Activated B cell treated with CpG ODN at 0.5 μM for 24 hours (primary cell): ENCODE data around the gene NHEJ1. TPM values are rescaled to one million over a fixed set of nuclear protein-coding genes. Genes with fewer than 3 reads are reported as not detected.

Experiments
- ATAC-seq: fragments of 200-7000 bp; cut with Tn5 transposase; one replicate; pipeline ENCODE4 v1.10.0; 2021; ENCODE audit warnings: low read depth, mild to moderate bottlenecking, moderate library complexity
- CTCF ChIA-PET: fragments of 350-600 bp; sonication (Branson Sonifier 250); formaldehyde crosslinking; loops from one replicate; lab custom pipeline; 2021; ENCODE audit warnings: antibody characterized with exemption; lab: Charles Lee
- POLR2A ChIA-PET: fragments of 350-600 bp; sonication (Branson Sonifier 250); formaldehyde crosslinking; loops from one replicate; lab custom pipeline; 2021; ENCODE audit warnings: antibody characterized with exemption; lab: Charles Lee
- DNase-seq: peaks from one replicate; pipeline ENCODE4 v3.0.0; 2022
- H3K27ac Mint-ChIP-seq: one replicate; pipeline ENCODE4 v1.8.0; 2020; ENCODE audit warnings: mixed read lengths
- H3K27me3 Mint-ChIP-seq: one replicate; pipeline ENCODE4 v1.8.0; 2021; ENCODE audit warnings: mixed read lengths
- H3K36me3 Mint-ChIP-seq: one replicate; pipeline ENCODE4 v1.8.0; 2021; ENCODE audit warnings: low read depth, mixed read lengths
- H3K4me1 Mint-ChIP-seq: one replicate; pipeline ENCODE4 v1.8.0; 2021; ENCODE audit warnings: mixed read lengths
- H3K4me3 Mint-ChIP-seq: one replicate; pipeline ENCODE4 v1.8.0; 2020; ENCODE audit warnings: mild to moderate bottlenecking, mixed read lengths
- H3K9me3 Mint-ChIP-seq: one replicate; pipeline ENCODE4 v1.8.0; 2020; ENCODE audit warnings: mixed read lengths
- CTCF ChIP-seq: fragments of 200-600 bp; IDR thresholded peaks from one replicate; pipeline ENCODE4 v1.8.0; 2022; ENCODE audit warnings: antibody characterized with exemption, mild to moderate bottlenecking
- intact Hi-C: fragments of 100-400 bp; cut with micrococcal nuclease; formaldehyde crosslinking; loops from one replicate; pipeline ENCODE4 v1.15.1; 2024
- total RNA-seq: library from RNA; stranded (reverse); gene quantifications from 2 replicates; pipeline ENCODE4 v1.2.3, GENCODE V29; 2022

The NHEJ1 gene
- total RNA-seq, 1 donor from 2014 or later, result 19.1 TPM

GRCh38 chr2:219168932-219169331, 8.3 kb upstream of the NHEJ1 start:
- Mint-ChIP-seq H3K36me3 (peaks cover 37% of the 10 kb centered on the region), H3K4me1 (peaks cover 3% of the 10 kb centered on the region), H3K27me3 (no peaks in the 10 kb centered on the region), H3K9me3 (no peaks in the 10 kb centered on the region), H3K27ac (no peak overlapping the region), H3K4me3 (no peak overlapping the region)
- ATAC-seq (no peak), DNase-seq (no peak)
- TF ChIP-seq CTCF, result no peak
- intact Hi-C loops, result no loop called here
- ChIA-PET POLR2A (no interaction called here), CTCF (interaction anchor here (1.0 kb wide), 1 partner anchor 46 kb away, joined by 3 read pairs; no protein-coding TSS in a partner anchor)

- ATAC-seq, result no peak
- Mint-ChIP-seq H3K27me3 (no peaks in the 10 kb centered on the region), H3K36me3 (peaks cover 34% of the 10 kb centered on the region), H3K4me1 (no peaks in the 10 kb centered on the region), H3K4me3 (no peak overlapping the region), H3K27ac (no peak overlapping the region), H3K9me3 (no peaks in the 10 kb centered on the region)
- no peak for TF ChIP-seq CTCF
- ChIA-PET CTCF (no interaction called here), POLR2A (no interaction called here)
- DNase-seq, result no peak
- intact Hi-C loops, result no loop called here
These were observed 7.9 kb upstream of the NHEJ1 start for GRCh38 chr2:219168526-219168925.

- no peak for DNase-seq
- ChIA-PET CTCF (no interaction called here), POLR2A (no interaction called here)
- TF ChIP-seq CTCF, result no peak
- no peak overlapping the region for H3K27ac Mint-ChIP-seq
- intact Hi-C loops, result no loop called here
- no peaks in the 10 kb centered on the region for H3K9me3 Mint-ChIP-seq
- peaks cover 30% of the 10 kb centered on the region for H3K36me3 Mint-ChIP-seq
- H3K4me1 Mint-ChIP-seq, result no peaks in the 10 kb centered on the region
- no peaks in the 10 kb centered on the region for H3K27me3 Mint-ChIP-seq
- no peak overlapping the region for H3K4me3 Mint-ChIP-seq
- no peak for ATAC-seq
These were observed 7.4 kb upstream of the NHEJ1 start for GRCh38 chr2:219167997-219168396.

GRCh38 chr2:219165058-219165911, 4.7 kb upstream of the NHEJ1 start:
- POLR2A ChIA-PET, result interaction anchor here (1.4 kb wide), 1 partner anchor 11 kb away, joined by 4 read pairs; no protein-coding TSS in a partner anchor

More at GRCh38 chr2:219165058-219165911, 4.7 kb upstream of the NHEJ1 start:
- ATAC-seq, result no peak
- H3K27me3 Mint-ChIP-seq, result no peaks in the 10 kb centered on the region
- no peak for TF ChIP-seq CTCF
- DNase-seq, result no peak
- no peaks in the 10 kb centered on the region for H3K9me3 Mint-ChIP-seq
- H3K4me1 Mint-ChIP-seq, result peaks cover 9% of the 10 kb centered on the region
- no peak overlapping the region for H3K4me3 Mint-ChIP-seq
- CTCF ChIA-PET, result interaction anchor here (1.3 kb wide), 1 partner anchor 46 kb away, joined by 3 read pairs; no protein-coding TSS in a partner anchor
- no peak overlapping the region for H3K27ac Mint-ChIP-seq
- intact Hi-C loops, result no loop called here
- peaks cover 10% of the 10 kb centered on the region for H3K36me3 Mint-ChIP-seq
